GM18526 (cell line): ENCODE results near the gene STAT4.

Experiments used
- POLR2A ChIP-seq: IDR thresholded peaks from 3 replicates; pipeline ENCODE4 v1.6.1; 2011; ENCODE audit not compliant: insufficient read length; ENCODE audit errors: extremely low read depth

STAT4 gene

GRCh38 chr2:191128172-191128910 lies 22.5 kb downstream of the STAT4 start:
- TF ChIP-seq POLR2A = no peak

- TF ChIP-seq POLR2A = no peak
These were observed 23.6 kb downstream of the STAT4 start for GRCh38 chr2:191127235-191127634.

- no peak for TF ChIP-seq POLR2A
These were observed 24.3 kb downstream of the STAT4 start for GRCh38 chr2:191126386-191127085.

- TF ChIP-seq POLR2A = no peak
These were observed 25.1 kb downstream of the STAT4 start for GRCh38 chr2:191125646-191126045.

GRCh38 chr2:191122638-191123294 lies 28.0 kb downstream of the STAT4 start:
- TF ChIP-seq POLR2A = no peak

- no peak for TF ChIP-seq POLR2A
These were observed 33.5 kb downstream of the STAT4 start for GRCh38 chr2:191117341-191117740.

GRCh38 chr2:191115804-191116203 lies 35.0 kb downstream of the STAT4 start:
- no peak for TF ChIP-seq POLR2A

GRCh38 chr2:191115391-191115790 lies 35.4 kb downstream of the STAT4 start:
- no peak for TF ChIP-seq POLR2A

GRCh38 chr2:191114403-191114886 lies 36.3 kb downstream of the STAT4 start:
- no peak for TF ChIP-seq POLR2A

- TF ChIP-seq POLR2A = no peak
These were observed 37.0 kb downstream of the STAT4 start for GRCh38 chr2:191113761-191114160.

- no peak for TF ChIP-seq POLR2A
These were observed 38.3 kb downstream of the STAT4 start for GRCh38 chr2:191112448-191112901.

GRCh38 chr2:191109888-191110287 lies 40.9 kb downstream of the STAT4 start:
- TF ChIP-seq POLR2A = no peak

GRCh38 chr2:191108331-191108730 lies 42.5 kb downstream of the STAT4 start:
- no peak for TF ChIP-seq POLR2A

GRCh38 chr2:191105082-191105481 lies 45.7 kb downstream of the STAT4 start:
- TF ChIP-seq POLR2A = no peak

- no peak for TF ChIP-seq POLR2A
These were observed 47.0 kb downstream of the STAT4 start for GRCh38 chr2:191103774-191104173.

GRCh38 chr2:191100216-191100615 lies 50.6 kb downstream of the STAT4 start:
- no peak for TF ChIP-seq POLR2A
